ENCODE measurements around the gene TBCA. TPM values are rescaled to one million over a fixed set of nuclear protein-coding genes. Genes with fewer than 3 reads are reported as not detected.

The TBCA gene
- total RNA-seq, 1 donor from 2014 or later = 208 TPM

GRCh38 chr5:77650686-77651085 is 125.5 kb downstream of the TBCA start:
- Mint-ChIP-seq H3K4me1 (ENCODE audit: unreplicated experiment) (no peaks in the 10 kb centered on the region), H3K4me3 (no peak overlapping the region), H3K36me3 (no peaks in the 10 kb centered on the region), H3K9me3 (no peaks in the 10 kb centered on the region), H3K27ac (no peak overlapping the region), H3K27me3 (peaks cover 95% of the 10 kb centered on the region)
- DNase-seq (ENCODE audit: extremely low spot score, unreplicated experiment) = no peak
- no peak for TF ChIP-seq CTCF (conservative IDR thresholded peaks at IDR 0.05)

- DNase-seq (ENCODE audit: extremely low spot score, unreplicated experiment) = no peak
- Mint-ChIP-seq H3K36me3 (no peaks in the 10 kb centered on the region), H3K27me3 (peaks cover 97% of the 10 kb centered on the region), H3K9me3 (no peaks in the 10 kb centered on the region), H3K4me3 (no peak overlapping the region), H3K27ac (no peak overlapping the region), H3K4me1 (ENCODE audit: unreplicated experiment) (no peaks in the 10 kb centered on the region)
- no peak for TF ChIP-seq CTCF (conservative IDR thresholded peaks at IDR 0.05)
Measured at GRCh38 chr5:77649776-77650175, 126.4 kb downstream of the TBCA start.

- H3K36me3 Mint-ChIP-seq = no peaks in the 10 kb centered on the region
- H3K9me3 Mint-ChIP-seq = no peaks in the 10 kb centered on the region
- peaks cover 6% of the 10 kb centered on the region for H3K4me1 Mint-ChIP-seq (ENCODE audit: unreplicated experiment)
- DNase-seq (ENCODE audit: extremely low spot score, unreplicated experiment) = no peak
- H3K27me3 Mint-ChIP-seq = peaks cover 97% of the 10 kb centered on the region
- H3K27ac Mint-ChIP-seq = no peak overlapping the region
- TF ChIP-seq CTCF (conservative IDR thresholded peaks at IDR 0.05) = no peak
- H3K4me3 Mint-ChIP-seq = peak overlapping the region; percentile 32
Measured at GRCh38 chr5:77645995-77646639, 130.0 kb downstream of the TBCA start.

- Mint-ChIP-seq H3K4me1 (ENCODE audit: unreplicated experiment) (peaks cover 6% of the 10 kb centered on the region), H3K9me3 (no peaks in the 10 kb centered on the region), H3K27me3 (peaks cover 97% of the 10 kb centered on the region), H3K4me3 (peak overlapping the region; percentile 53), H3K27ac (no peak overlapping the region), H3K36me3 (no peaks in the 10 kb centered on the region)
- peak; percentile 65 for DNase-seq (ENCODE audit: extremely low spot score, unreplicated experiment)
- peak; percentile 75 for TF ChIP-seq CTCF (conservative IDR thresholded peaks at IDR 0.05)
Measured at GRCh38 chr5:77645158-77645994, 130.8 kb downstream of the TBCA start.

GRCh38 chr5:77644371-77645157 is 131.6 kb downstream of the TBCA start:
- TF ChIP-seq CTCF (conservative IDR thresholded peaks at IDR 0.05) = no peak
- H3K27ac Mint-ChIP-seq = no peak overlapping the region
- H3K4me1 Mint-ChIP-seq (ENCODE audit: unreplicated experiment) = peaks cover 6% of the 10 kb centered on the region
- H3K4me3 Mint-ChIP-seq = peak overlapping the region; percentile 53
- no peaks in the 10 kb centered on the region for H3K9me3 Mint-ChIP-seq
- H3K36me3 Mint-ChIP-seq = no peaks in the 10 kb centered on the region
- peaks cover 97% of the 10 kb centered on the region for H3K27me3 Mint-ChIP-seq
- DNase-seq (ENCODE audit: extremely low spot score, unreplicated experiment) = no peak
